DND-41 (cell line): ENCODE data around the gene PEX11G.

ENCODE experiments used
- ATAC-seq: fragments of 200-7000 bp; cut with Tn5 transposase; 3 replicates; pipeline ENCODE4 v1.9.1; 2021; ENCODE audit warnings: low read depth; ENCODE audit not compliant: insufficient read depth
- DNase-seq: peaks from one replicate; pipeline ENCODE4 v3.0.0-alpha.2; 2020
- H2AFZ ChIP-seq: 2 replicates; pipeline ENCODE4 v1.6.0; 2012; ENCODE audit warnings: low read depth, low read length
- H3K27ac ChIP-seq: 2 replicates; pipeline ENCODE4 v1.5.1; 2012; ENCODE audit warnings: low read length, inconsistent platforms
- H3K27me3 ChIP-seq: fragments of 200-600 bp; sonication (generic); 2 replicates; pipeline ENCODE4 v1.6.0; 2012; ENCODE audit warnings: low read length, mild to moderate bottlenecking, inconsistent platforms; ENCODE audit not compliant: insufficient read depth, poor library complexity
- H3K36me3 ChIP-seq: 2 replicates; pipeline ENCODE4 v1.5.1; 2012; ENCODE audit warnings: low read length, inconsistent platforms; ENCODE audit not compliant: insufficient read depth
- H3K4me1 ChIP-seq: 2 replicates; pipeline ENCODE4 v1.5.1; 2012; ENCODE audit warnings: mild to moderate bottlenecking, low read length; ENCODE audit not compliant: insufficient read depth
- H3K4me2 ChIP-seq: 2 replicates; pipeline ENCODE4 v1.6.0; 2012; ENCODE audit warnings: mild to moderate bottlenecking, moderate library complexity, low read length, inconsistent platforms; ENCODE audit not compliant: insufficient read depth
- H3K4me3 ChIP-seq, 2 experiments: fragments of 200-600 bp in 1 of 2; shearing (Covaris generic) in 1 of 2; 2 replicates each; pipeline ENCODE4 v1.5.1; 2012 to 2016; ENCODE audit warnings: inconsistent platforms in 2 of 2, low read length in 2 of 2, mild to moderate bottlenecking in 2 of 2, low read depth in 1 of 2, moderate library complexity in 1 of 2
- H3K79me2 ChIP-seq: 2 replicates; pipeline ENCODE4 v1.6.0; 2012; ENCODE audit warnings: low read length, inconsistent platforms; ENCODE audit not compliant: insufficient read depth
- H3K9ac ChIP-seq: 2 replicates; pipeline ENCODE4 v1.6.0; 2012; ENCODE audit warnings: low read depth, mild to moderate bottlenecking, inconsistent platforms, low read length, moderate library complexity
- H3K9me3 ChIP-seq: 2 replicates; pipeline ENCODE4 v1.5.1; 2012; ENCODE audit warnings: low read length, moderate library complexity, mild to moderate bottlenecking, inconsistent platforms; ENCODE audit not compliant: insufficient read depth, severe bottlenecking
- H4K20me1 ChIP-seq: 2 replicates; pipeline ENCODE4 v1.6.0; 2012; ENCODE audit warnings: low read length; ENCODE audit not compliant: insufficient read depth
- CTCF ChIP-seq: IDR thresholded peaks from 2 replicates; pipeline ENCODE4 v1.5.1; 2012; ENCODE audit warnings: borderline replicate concordance, low read length, moderate library complexity, mild to moderate bottlenecking; ENCODE audit not compliant: poor library complexity, severe bottlenecking; ENCODE audit errors: extremely low read depth
- EZH2 ChIP-seq: IDR thresholded peaks from 3 replicates; pipeline ENCODE4 v1.6.1; 2012; ENCODE audit warnings: borderline replicate concordance, low read depth, mild to moderate bottlenecking, moderate library complexity, low read length, inconsistent platforms; ENCODE audit not compliant: severe bottlenecking

Gene PEX11G

GRCh38 chr19:7522072-7522922 lies 33.5 kb upstream of the PEX11G start, which contains the start of gene MCOLN1:
Gene MCOLN1 (plus strand): TSS chr19:7522624. CDS start chr19:7522751, 127 bp downstream.
- Histone ChIP-seq H3K27me3 (no peaks in the 10 kb centered on the region), H3K4me3 (peak within 1 kb of the TSS; percentile 53 to 77), H3K79me2 (peaks cover 19% of the 10 kb centered on the region), H3K9ac (peak within 1 kb of the TSS; percentile 64), H2AFZ (peak within 1 kb of the TSS; percentile 79), H3K27ac (peak within 1 kb of the TSS; percentile 76), H3K36me3 (peaks cover 25% of the 10 kb centered on the region; the same call in 1 of the 2 replicates), H3K9me3 (no peaks in the 10 kb centered on the region), H4K20me1 (no peaks in the 10 kb centered on the region; the same call in 1 of the 2 replicates), H3K4me2 (peak within 1 kb of the TSS; percentile 84), H3K4me1 (peaks cover 28% of the 10 kb centered on the region)
- DNase-seq (peak; percentile 99), ATAC-seq (peak; percentile 88)
- TF ChIP-seq CTCF: no peak
- TF ChIP-seq EZH2: no peak

- H3K9ac ChIP-seq: peak overlapping the region; percentile 64
- H3K4me3 ChIP-seq: peak overlapping the region in 1 of 2 experiments; percentile 77; a peak in 2 of 4 replicates
- ATAC-seq: no peak
- no peaks in the 10 kb centered on the region for H3K27me3 ChIP-seq
- peaks cover 26% of the 10 kb centered on the region for H3K79me2 ChIP-seq
- H4K20me1 ChIP-seq: no peaks in the 10 kb centered on the region; the same call in 1 of the 2 replicates
- peak overlapping the region; percentile 74 for H2AFZ ChIP-seq
- TF ChIP-seq EZH2 (no peak), CTCF (no peak)
- DNase-seq: no peak
- H3K4me1 ChIP-seq: peaks cover 34% of the 10 kb centered on the region
- peak overlapping the region; percentile 84 for H3K4me2 ChIP-seq
- peak overlapping the region; percentile 76 for H3K27ac ChIP-seq
- peaks cover 21% of the 10 kb centered on the region; the same call in 1 of the 2 replicates for H3K36me3 ChIP-seq
- no peaks in the 10 kb centered on the region for H3K9me3 ChIP-seq
Measured at GRCh38 chr19:7521551-7522071, 32.8 kb upstream of the PEX11G start.

- Histone ChIP-seq H3K27me3 (no peaks in the 10 kb centered on the region), H2AFZ (no peak overlapping the region), H4K20me1 (no peaks in the 10 kb centered on the region; the same call in 1 of the 2 replicates), H3K4me1 (peaks cover 42% of the 10 kb centered on the region), H3K4me2 (no peak overlapping the region), H3K27ac (no peak overlapping the region), H3K36me3 (0 out of 2 replicates have a peak, but pooled peaks cover 13% of the 10 kb centered on the region), H3K9ac (no peak overlapping the region), H3K4me3 (no peak overlapping the region), H3K79me2 (peaks cover 30% of the 10 kb centered on the region), H3K9me3 (no peaks in the 10 kb centered on the region)
- TF ChIP-seq EZH2 (no peak), CTCF (no peak)
- DNase-seq (no peak), ATAC-seq (no peak)
Measured at GRCh38 chr19:7520131-7521051, 31.6 kb upstream of the PEX11G start.
